Effector CD8-positive, alpha-beta T cell (primary cell): ENCODE measurements around the gene TCHP.

Experiments
- DNase-seq: peaks from one replicate; lab custom pipeline; 2025; lab: John Stamatoyannopoulos, UW

Gene TCHP

GRCh38 chr12:109932878-109933503, 32.9 kb downstream of the TCHP start:
- no peak for DNase-seq

GRCh38 chr12:109934026-109934425, 34.0 kb downstream of the TCHP start:
- DNase-seq: no peak

DNA sequence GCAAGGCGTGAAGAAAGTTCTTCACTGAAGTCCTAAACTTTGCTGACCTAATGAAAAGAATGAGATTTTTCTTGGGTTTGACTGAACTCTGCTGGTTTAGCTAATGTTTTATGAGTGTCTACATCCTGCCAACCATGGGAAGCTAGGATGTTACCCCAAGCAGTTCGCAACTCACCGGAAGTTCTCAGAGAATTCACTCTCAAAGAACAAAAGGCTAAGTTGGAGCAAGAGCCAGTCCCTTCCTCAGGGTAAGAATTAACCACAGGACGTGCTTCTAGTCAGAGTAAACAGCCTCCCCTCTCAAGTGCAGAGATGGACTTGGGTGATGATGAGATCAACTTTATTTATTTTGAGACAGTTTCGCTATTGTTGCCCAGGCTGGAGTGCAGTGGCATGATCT, 37.3 kb downstream of the TCHP start:
- no peak for DNase-seq

DNA sequence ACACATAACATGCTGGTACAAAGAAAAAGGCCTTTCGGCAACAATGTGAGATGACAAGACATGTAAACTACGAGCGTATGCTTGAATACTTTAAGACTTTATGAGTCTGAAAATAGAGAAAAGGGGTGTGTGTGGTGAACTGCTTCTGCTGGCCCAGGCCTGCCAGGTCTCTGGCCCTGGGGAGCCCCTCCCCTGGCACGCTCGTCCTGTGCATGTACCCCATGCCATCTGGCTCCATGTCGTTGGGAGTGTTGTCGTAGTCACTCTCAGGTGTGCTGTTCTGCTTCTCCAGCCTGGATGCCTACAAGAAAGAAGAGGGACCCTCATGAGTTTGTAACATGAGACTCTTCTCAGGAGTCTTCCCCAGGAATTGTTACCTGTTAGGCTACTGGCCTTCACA, 38.9 kb downstream of the TCHP start:
- no peak for DNase-seq

GRCh38 chr12:109939504-109939903, 39.4 kb downstream of the TCHP start:
- DNase-seq: no peak

GRCh38 chr12:109940339-109940923, 40.4 kb downstream of the TCHP start:
- DNase-seq: no peak

DNA sequence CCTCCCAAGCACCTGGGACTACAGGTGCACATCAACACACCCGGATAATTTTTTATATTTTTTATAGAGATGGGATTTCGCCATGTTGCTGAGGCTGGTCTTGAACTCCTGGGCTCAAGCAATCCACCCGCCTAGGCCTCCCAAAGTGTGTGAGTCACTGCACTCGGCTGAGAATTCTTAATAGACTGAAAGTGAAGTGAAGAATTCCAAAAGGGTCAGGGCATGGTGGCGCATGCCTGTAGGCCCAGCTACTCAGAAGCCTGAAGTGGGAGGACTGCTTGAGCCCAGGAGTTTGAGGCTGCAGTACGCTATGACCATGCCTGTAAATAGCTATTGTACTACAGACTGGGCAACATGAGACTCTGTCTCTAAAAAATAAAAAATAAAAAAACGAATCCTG, 43.7 kb downstream of the TCHP start:
- no peak for DNase-seq

DNA sequence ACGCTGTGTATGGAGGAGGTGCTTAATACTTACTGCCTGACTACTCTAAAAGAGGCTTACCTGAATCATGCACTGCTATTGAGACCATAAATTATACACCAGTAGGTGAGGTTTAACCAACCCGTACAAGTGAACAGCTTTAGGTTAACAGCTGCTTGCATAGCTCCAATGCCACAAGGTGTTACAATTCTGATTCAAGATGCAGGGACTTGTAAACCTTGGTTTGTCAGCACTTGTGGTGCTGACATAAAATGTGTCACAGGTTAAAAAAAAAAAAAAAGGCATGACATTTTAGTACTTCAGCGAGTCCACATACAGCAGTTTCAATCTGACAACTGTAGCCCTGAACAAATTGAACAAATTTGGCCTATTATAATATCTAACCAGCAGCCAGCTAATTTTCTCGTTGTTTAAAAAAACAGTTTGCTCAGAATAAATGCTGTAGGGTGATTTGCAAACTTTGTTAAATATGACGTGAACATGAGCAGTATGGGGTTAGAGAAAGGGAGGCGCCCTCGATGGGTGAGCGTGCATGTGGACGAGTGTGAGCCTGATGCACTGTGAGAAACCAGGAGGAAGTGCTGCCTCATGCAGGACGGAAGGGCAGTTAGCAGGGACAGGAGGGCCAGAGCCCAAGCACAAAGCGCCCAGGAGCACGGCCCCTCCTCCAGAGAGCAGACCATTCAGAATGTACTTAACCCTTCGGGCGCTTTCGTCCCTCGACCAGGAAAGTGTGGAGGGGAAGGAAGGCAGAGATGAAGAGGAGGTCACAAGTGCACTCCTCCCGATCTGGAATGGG, 44.7 kb downstream of the TCHP start:
- DNase-seq: no peak

DNA sequence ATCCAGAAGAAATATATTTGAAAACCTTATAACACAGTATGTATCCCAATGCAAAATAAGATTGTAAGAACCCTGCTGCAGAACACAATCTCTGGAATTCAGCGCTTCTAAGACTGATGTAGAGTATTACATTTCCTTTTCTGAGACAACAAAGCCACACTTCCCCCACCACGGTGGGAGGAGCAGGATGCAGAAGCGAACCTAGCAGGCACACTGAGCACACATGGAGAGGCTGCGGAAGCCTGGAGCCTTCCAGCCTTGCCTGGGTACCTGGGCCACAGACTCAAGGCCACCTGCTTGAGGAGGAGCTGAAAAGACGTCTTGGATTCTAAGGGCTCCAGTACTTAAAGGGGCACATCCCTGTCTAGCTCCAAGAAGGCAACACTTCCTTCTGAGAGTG, 46.4 kb downstream of the TCHP start:
- no peak for DNase-seq

DNA sequence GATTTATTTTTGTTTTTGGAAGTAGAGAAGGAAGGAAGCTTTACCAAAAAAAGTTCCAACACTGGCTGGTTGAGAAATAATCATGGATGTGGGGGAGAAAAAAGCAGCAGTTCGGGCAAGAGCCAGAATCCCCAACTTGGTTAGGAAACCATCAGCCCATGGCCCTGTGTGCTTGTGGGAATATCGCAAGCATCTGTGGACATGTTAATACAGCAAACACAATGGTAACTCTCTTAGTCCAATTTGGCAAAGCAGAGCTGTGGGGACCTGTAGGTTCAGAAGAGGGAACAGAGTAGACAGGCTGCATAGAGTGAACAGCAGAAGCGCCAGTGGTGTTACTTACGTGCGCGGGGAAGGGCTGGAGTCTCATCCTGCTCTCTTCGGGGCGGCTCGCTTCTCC, 46.8 kb downstream of the TCHP start:
- no peak for DNase-seq

DNA sequence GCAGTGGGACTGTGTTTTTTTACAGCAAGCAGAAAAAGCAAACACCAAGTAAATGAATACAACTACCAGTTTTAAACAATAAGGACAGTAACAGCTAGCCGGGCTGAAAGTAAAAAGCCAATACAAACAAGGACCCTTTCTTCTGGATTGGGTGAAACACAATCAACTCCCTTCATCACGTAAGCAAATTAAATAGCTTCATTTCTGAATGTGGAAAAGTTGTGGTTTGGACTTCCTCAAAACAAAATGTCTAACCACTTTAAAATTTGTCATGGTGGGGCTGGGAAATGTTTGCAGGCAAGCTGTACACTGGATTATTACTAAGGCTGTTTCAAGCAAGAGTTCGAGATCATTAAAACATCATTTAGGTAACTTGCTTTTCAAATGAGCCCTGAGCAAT, 47.4 kb downstream of the TCHP start:
- DNase-seq: no peak

- DNase-seq: no peak
Measured at GRCh38 chr12:109948368-109948767, 48.3 kb downstream of the TCHP start.

DNA sequence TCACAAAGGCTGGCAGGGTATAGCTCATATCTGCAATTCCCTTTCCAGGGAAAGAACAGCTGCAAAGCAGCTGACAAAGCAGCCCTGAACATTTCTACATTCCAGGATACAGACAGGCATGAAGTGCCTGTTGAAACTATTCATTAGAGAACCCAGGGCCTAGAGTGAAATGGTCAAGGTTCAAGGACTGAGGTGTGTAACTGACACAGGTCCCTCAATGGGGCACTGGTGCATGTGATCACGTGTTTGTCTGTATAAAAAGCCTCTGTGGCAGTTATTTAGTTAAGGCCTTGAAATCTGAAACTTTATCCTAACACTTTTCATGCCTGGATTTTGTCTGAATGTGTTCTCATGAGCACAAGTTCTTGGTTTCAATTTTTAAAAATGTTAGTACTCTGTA, 49.0 kb downstream of the TCHP start:
- no peak for DNase-seq

- DNase-seq: no peak
Measured at GRCh38 chr12:109950625-109951024, 50.6 kb downstream of the TCHP start.

- no peak for DNase-seq
Measured at GRCh38 chr12:109951136-109951535, 51.1 kb downstream of the TCHP start.

GRCh38 chr12:109951751-109952150, 51.7 kb downstream of the TCHP start:
- DNase-seq: no peak

DNA sequence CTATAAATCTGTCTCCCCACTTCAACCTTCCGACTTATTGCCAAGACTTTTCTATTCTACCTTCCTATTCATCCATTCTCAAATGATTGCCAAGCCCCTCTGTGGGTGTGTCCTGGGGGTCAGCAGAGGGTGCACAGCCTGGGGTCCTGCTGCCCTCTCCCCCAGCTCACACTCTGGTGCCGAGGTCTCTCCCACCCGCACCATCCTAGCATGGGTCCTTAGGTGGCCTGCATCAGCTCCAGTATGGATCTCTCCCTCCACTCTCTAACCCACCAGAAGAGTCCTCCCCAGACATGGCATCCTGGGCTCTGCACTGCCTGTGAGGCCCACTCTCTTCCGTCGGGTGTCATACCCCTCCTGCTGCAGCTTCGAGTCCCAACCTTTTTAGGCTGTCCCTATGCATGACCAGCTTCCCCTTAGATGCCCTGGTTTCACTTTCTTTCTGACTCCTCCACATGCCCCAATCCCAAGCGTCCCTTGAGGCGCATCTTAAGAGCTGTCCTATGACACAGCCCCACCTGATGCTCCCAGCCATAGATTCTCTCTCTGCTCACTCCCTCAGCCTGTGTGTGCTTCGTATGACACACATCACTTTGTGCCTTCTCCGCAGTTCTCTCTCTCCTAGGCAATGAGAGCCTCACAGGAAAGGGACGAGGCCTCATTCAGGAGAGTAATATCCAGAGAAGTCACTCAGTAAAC, 52.2 kb downstream of the TCHP start:
- DNase-seq: no peak

DNA sequence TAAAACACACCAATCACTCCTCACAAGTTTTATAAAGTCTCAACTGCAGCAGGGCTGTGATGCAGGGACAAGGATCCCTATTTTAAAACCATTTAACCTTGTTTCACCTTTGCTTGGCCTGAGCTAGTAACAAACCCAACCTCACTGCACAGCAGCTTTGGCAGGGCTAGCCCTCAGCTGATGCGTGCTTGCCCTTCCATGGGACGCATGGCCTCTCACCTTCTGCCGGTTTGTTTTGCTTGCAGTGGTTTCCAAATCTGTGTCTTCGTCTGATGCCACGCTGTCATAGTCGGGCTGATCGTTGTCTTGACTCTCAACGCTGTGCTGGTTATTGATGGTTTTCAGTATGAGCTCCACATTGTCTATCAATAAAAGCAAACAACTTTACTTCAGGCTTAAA, 52.8 kb downstream of the TCHP start:
- DNase-seq: no peak

GRCh38 chr12:109953656-109954055, 53.6 kb downstream of the TCHP start:
- DNase-seq: no peak

DNA sequence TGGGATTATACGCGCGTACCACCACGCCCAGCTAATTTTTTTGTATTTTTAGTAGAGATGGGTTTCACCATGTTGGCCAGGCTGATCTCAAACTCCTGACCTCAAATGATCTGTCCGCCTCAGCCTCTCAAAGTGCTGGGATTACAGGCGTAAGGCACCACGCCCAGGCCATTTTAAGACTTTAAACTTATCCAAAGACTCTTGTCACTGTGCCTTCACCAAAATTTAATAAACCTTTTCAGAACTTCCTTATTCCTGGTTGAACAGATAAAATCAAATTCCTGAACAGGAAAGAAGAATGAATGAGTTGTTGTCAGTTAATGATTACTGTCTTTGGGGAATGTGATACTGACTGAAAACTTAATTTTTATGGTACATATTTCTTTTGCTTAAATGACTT, 58.3 kb downstream of the TCHP start:
- DNase-seq: no peak

DNA sequence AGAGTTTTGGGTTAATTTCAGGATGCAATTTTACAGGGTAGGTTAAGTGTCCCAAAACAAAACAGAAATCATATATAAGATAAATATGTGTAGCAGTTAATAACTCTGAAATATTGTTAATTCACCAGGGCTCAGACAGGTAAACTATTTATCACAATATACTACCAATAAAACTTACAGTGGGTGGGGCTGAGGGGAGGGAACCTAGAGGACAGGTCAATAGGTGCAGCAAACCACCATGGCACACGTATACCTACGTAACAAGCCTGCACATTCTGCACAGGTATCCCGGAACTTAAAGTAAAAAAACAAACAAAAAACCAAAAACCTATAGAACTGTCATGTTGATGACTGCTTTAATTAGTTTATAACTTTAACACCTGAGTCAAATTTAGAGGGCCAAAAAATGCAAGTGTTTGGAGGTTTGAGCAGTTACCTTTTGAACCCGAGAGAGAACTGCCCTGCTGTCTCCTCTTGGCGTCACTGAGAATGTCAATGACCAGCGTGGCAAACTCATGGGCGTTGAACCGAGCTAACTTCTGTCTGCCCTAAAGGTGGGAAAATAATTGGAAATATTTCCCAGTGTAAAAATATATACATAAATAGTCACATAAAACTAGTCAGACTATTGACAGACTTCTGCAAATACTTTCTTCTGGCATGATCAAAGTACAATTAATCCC, 59.5 kb downstream of the TCHP start:
- no peak for DNase-seq

- DNase-seq: no peak
Measured at GRCh38 chr12:109961201-109961600, 61.1 kb downstream of the TCHP start.
